ENCODE data around the gene ZSCAN12. TPM values are rescaled to one million over a fixed set of nuclear protein-coding genes. Genes with fewer than 3 reads are reported as not detected.
A peak's percentile ranks its signal among the peaks of the same experiment; 100 is the strongest.

The ZSCAN12 gene
- total RNA-seq, 1 donor, result 10.1 TPM

- H4K20me1 ChIP-seq (ENCODE audit: insufficient read depth, low read length), result peaks cover 4% of the 10 kb centered on the region
- no peak overlapping the region for H3K4me3 ChIP-seq (ENCODE audit: insufficient read depth, low read length)
- peaks cover 3% of the 10 kb centered on the region for H3K36me3 ChIP-seq (ENCODE audit: insufficient read depth, low read length)
- no peak for DNase-seq (ENCODE audit: insufficient read length, low spot score, missing footprints)
- no peaks in the 10 kb centered on the region for H3K9me3 ChIP-seq (ENCODE audit: low read depth, low read length)
- peak overlapping the region; percentile 80 for H3K27ac ChIP-seq (ENCODE audit: low read depth, low read length)
- no peak for TF ChIP-seq CTCF (IDR thresholded peaks at IDR 0.05; ENCODE audit: extremely low read depth, low read depth, low read length)
- H3K79me2 ChIP-seq (ENCODE audit: insufficient read depth, low read length), result peaks cover 37% of the 10 kb centered on the region
- H3K4me2 ChIP-seq (ENCODE audit: insufficient read depth, low read length), result peak overlapping the region; percentile 96
- peaks cover 18% of the 10 kb centered on the region for H3K4me1 ChIP-seq (ENCODE audit: insufficient read depth, low read length)
- no peaks in the 10 kb centered on the region for H3K27me3 ChIP-seq (ENCODE audit: insufficient read depth, low read length)
- H2AFZ ChIP-seq (ENCODE audit: low read length), result peak overlapping the region; percentile 94
These were observed 42.9 kb downstream of the ZSCAN12 start for GRCh38 chr6:28356666-28357020.

- Histone ChIP-seq H3K4me3 (ENCODE audit: insufficient read depth, low read length) (peak overlapping the region; percentile 83), H3K79me2 (ENCODE audit: insufficient read depth, low read length) (peaks cover 44% of the 10 kb centered on the region), H2AFZ (ENCODE audit: low read length) (peak overlapping the region; percentile 94), H3K36me3 (ENCODE audit: insufficient read depth, low read length) (peaks cover 2% of the 10 kb centered on the region), H3K4me2 (ENCODE audit: insufficient read depth, low read length) (peak overlapping the region; percentile 96), H4K20me1 (ENCODE audit: insufficient read depth, low read length) (peaks cover 4% of the 10 kb centered on the region), H3K27ac (ENCODE audit: low read depth, low read length) (peak overlapping the region; percentile 80), H3K4me1 (ENCODE audit: insufficient read depth, low read length) (peaks cover 21% of the 10 kb centered on the region), H3K27me3 (ENCODE audit: insufficient read depth, low read length) (no peaks in the 10 kb centered on the region), H3K9me3 (ENCODE audit: low read depth, low read length) (no peaks in the 10 kb centered on the region)
- peak; percentile 93 for DNase-seq (ENCODE audit: insufficient read length, low spot score, missing footprints)
- peak; percentile 75 for TF ChIP-seq CTCF (IDR thresholded peaks at IDR 0.05; ENCODE audit: extremely low read depth, low read depth, low read length)
These were observed 43.5 kb downstream of the ZSCAN12 start for GRCh38 chr6:28355743-28356665.

- TF ChIP-seq CTCF (IDR thresholded peaks at IDR 0.05; ENCODE audit: extremely low read depth, low read depth, low read length), result no peak
- peak overlapping the region; percentile 83 for H3K4me3 ChIP-seq (ENCODE audit: insufficient read depth, low read length)
- H3K79me2 ChIP-seq (ENCODE audit: insufficient read depth, low read length), result peaks cover 54% of the 10 kb centered on the region
- H3K27ac ChIP-seq (ENCODE audit: low read depth, low read length), result peak overlapping the region; percentile 80
- H4K20me1 ChIP-seq (ENCODE audit: insufficient read depth, low read length), result peaks cover 4% of the 10 kb centered on the region
- H3K36me3 ChIP-seq (ENCODE audit: insufficient read depth, low read length), result no peaks in the 10 kb centered on the region
- peak overlapping the region; percentile 96 for H3K4me2 ChIP-seq (ENCODE audit: insufficient read depth, low read length)
- H3K27me3 ChIP-seq (ENCODE audit: insufficient read depth, low read length), result no peaks in the 10 kb centered on the region
- H3K9me3 ChIP-seq (ENCODE audit: low read depth, low read length), result no peaks in the 10 kb centered on the region
- H2AFZ ChIP-seq (ENCODE audit: low read length), result peak overlapping the region; percentile 94
- peaks cover 30% of the 10 kb centered on the region for H3K4me1 ChIP-seq (ENCODE audit: insufficient read depth, low read length)
- DNase-seq (ENCODE audit: insufficient read length, low spot score, missing footprints), result no peak
These were observed 44.6 kb downstream of the ZSCAN12 start for GRCh38 chr6:28354688-28355554.

All from osteoblast (primary cell).